Activated CD4-positive, alpha-beta T cell treated with anti-CD3 and anti-CD28 coated beads for 36 hours (primary cell): Measurements from ENCODE around the gene BCAP31. TPM values are rescaled to one million over a fixed set of nuclear protein-coding genes. Genes with fewer than 3 reads are reported as not detected.

Experiments
- ATAC-seq: fragments of 200-7000 bp; cut with Tn5 transposase; one replicate; pipeline ENCODE4 v1.10.0; 2021; ENCODE audit warnings: mild to moderate bottlenecking, moderate library complexity
- CTCF ChIA-PET: fragments of 350-600 bp; sonication (Branson Sonifier 250); formaldehyde crosslinking; loops from one replicate; lab custom pipeline; 2021; ENCODE audit warnings: antibody characterized with exemption; lab: Charles Lee
- POLR2A ChIA-PET: fragments of 350-600 bp; sonication (Branson Sonifier 250); formaldehyde crosslinking; loops from one replicate; lab custom pipeline; 2021; ENCODE audit warnings: antibody characterized with exemption, inconsistent platforms; lab: Charles Lee
- DNase-seq: peaks from one replicate; pipeline ENCODE4 v3.0.0-alpha.2; 2020
- H3K27ac Mint-ChIP-seq: one replicate; pipeline ENCODE4 v1.8.0; 2021; ENCODE audit warnings: mixed read lengths
- H3K27me3 Mint-ChIP-seq: one replicate; pipeline ENCODE4 v1.8.0; 2021; ENCODE audit warnings: mixed read lengths
- H3K36me3 Mint-ChIP-seq: one replicate; pipeline ENCODE4 v1.8.0; 2021; ENCODE audit warnings: low read depth, mixed read lengths
- H3K4me1 Mint-ChIP-seq: one replicate; pipeline ENCODE4 v1.8.0; 2021; ENCODE audit warnings: mixed read lengths
- H3K4me3 Mint-ChIP-seq: one replicate; pipeline ENCODE4 v1.8.0; 2021; ENCODE audit warnings: mild to moderate bottlenecking, moderate library complexity, mixed read lengths
- H3K9me3 Mint-ChIP-seq: one replicate; pipeline ENCODE4 v1.8.0; 2021; ENCODE audit warnings: low read depth, mixed read lengths
- intact Hi-C, 2 experiments: fragments of 100-400 bp; cut with DNase I in 1 of 2; cut with micrococcal nuclease in 1 of 2; formaldehyde crosslinking; loops; one replicate each; pipeline versions ENCODE4 v1.14.2 to v1.15.1; 2022 to 2024; cut with DNase I, micrococcal nuclease
- total RNA-seq, 2 experiments: library from RNA; stranded (reverse); gene quantifications; one replicate each; pipeline ENCODE4 v1.2.3, GENCODE V29; 2021

Gene BCAP31
- total RNA-seq, 2 experiments from 2014 or later = 78.0 to 106 TPM

DNA sequence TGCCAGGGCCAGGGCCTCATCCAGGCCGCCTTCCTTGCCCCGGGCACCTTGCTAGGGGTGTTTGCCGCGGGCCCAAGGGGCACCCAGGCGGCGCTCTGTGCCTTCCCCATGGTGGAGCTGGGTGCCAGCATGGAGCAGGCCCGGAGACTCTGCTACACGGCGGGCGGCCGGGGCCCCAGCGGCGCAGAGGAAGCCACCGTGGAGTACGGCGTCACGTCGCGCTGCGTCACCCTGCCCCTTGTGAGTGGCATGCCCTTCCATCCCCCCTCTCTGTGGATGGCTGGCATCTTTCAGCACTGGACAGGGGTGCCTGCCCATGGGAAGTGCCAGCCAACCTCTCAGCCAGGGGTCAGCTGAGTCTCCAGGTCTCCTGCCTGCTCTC, 43.5 kb upstream of the BCAP31 start:
- Mint-ChIP-seq H3K4me3 (no peak overlapping the region), H3K27ac (no peak overlapping the region), H3K27me3 (no peaks in the 10 kb centered on the region), H3K36me3 (no peaks in the 10 kb centered on the region), H3K9me3 (no peaks in the 10 kb centered on the region), H3K4me1 (peaks cover 9% of the 10 kb centered on the region)
- ATAC-seq = no peak
- ChIA-PET POLR2A (no interaction called here), CTCF (interaction anchor here (0.6 to 1.3 kb wide), 3 partner anchors 49 to 157 kb away, joined by 3 to 4 read pairs (median 3); no protein-coding TSS in a partner anchor)
- intact Hi-C loops = loop anchor here in 1 of 2 experiments (5.0 kb wide), 2 partner anchors 50 to 760 kb away; no protein-coding TSS in a partner anchor
- no peak for DNase-seq

DNA sequence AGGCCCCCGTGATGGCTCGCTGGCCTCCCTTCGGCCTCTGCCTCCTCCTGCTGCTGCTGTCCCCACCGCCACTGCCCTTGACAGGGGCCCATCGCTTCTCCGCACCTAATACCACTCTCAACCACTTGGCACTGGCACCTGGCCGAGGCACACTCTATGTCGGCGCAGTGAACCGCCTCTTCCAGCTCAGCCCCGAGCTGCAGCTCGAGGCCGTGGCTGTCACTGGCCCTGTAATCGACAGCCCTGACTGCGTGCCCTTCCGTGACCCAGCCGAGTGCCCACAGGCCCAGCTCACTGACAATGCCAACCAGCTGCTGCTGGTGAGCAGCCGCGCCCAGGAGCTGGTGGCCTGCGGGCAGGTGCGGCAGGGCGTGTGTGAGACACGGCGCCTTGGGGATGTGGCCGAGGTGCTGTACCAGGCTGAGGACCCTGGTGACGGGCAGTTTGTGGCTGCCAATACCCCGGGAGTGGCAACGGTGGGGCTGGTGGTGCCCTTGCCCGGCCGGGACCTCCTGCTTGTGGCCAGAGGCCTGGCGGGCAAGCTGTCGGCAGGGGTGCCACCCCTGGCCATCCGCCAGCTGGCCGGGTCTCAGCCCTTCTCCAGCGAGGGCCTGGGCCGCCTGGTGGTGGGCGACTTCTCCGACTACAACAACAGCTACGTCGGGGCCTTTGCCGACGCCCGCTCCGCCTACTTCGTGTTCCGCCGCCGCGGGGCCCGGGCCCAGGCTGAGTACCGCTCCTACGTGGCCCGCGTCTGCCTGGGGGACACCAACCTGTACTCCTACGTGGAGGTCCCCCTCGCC, 42.9 kb upstream of the BCAP31 start:
- Mint-ChIP-seq H3K27ac (no peak overlapping the region), H3K36me3 (no peaks in the 10 kb centered on the region), H3K4me1 (peaks cover 9% of the 10 kb centered on the region), H3K4me3 (no peak overlapping the region), H3K27me3 (no peaks in the 10 kb centered on the region), H3K9me3 (no peaks in the 10 kb centered on the region)
- ChIA-PET POLR2A (no interaction called here), CTCF (interaction anchor here (0.6 to 1.0 kb wide), 2 partner anchors 49 to 120 kb away, joined by 3 to 4 read pairs; no protein-coding TSS in a partner anchor)
- ATAC-seq (no peak), DNase-seq (no peak)
- intact Hi-C loops = loop anchor here in 1 of 2 experiments (5.0 kb wide), 2 partner anchors 50 to 760 kb away; no protein-coding TSS in a partner anchor

DNA sequence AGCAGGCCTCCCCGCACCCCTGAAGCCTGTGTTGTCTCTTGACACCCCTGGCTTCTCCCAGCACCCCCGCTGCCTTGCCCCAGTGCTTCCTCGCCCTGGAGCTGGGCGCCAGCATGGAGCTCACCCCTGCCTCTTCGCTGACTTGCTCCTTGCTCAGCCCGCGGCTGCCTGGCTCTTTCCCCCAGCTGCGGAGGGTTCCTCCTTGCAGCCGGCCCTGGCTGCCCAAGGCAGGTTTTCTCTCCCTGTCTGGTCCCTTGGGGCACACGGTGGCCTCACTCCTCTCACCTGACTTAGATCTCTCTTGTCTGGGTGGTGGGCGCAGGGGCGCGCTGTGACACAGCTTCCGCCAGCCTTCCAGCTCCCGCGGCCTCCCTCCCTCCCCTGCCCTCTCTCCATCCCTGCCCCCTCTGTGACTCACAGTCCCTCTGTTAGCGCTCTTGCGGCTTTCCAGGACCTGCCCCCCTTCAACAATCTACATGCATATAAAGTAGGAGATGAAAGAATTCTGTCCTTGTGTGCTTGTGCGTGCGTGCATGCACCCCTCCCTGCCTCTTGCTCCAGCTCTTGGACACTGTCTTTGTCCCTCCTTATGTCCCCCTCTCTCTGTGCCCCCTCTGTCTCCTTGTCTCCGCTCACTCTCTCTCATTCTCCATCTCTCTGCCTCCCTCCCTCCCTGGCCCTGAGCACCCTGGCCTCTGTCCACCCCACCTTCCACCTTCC, 42.1 kb upstream of the BCAP31 start:
- no peak overlapping the region for H3K4me3 Mint-ChIP-seq
- peak; percentile 71 for ATAC-seq
- CTCF ChIA-PET = no interaction called here
- peak; percentile 71 for DNase-seq
- H3K27me3 Mint-ChIP-seq = no peaks in the 10 kb centered on the region
- POLR2A ChIA-PET = no interaction called here
- no peak overlapping the region for H3K27ac Mint-ChIP-seq
- no peaks in the 10 kb centered on the region for H3K9me3 Mint-ChIP-seq
- peaks cover 9% of the 10 kb centered on the region for H3K4me1 Mint-ChIP-seq
- intact Hi-C loops = loop anchor here in 1 of 2 experiments (5.0 kb wide), 2 partner anchors 51 to 761 kb away; no protein-coding TSS in a partner anchor
- no peaks in the 10 kb centered on the region for H3K36me3 Mint-ChIP-seq

DNA sequence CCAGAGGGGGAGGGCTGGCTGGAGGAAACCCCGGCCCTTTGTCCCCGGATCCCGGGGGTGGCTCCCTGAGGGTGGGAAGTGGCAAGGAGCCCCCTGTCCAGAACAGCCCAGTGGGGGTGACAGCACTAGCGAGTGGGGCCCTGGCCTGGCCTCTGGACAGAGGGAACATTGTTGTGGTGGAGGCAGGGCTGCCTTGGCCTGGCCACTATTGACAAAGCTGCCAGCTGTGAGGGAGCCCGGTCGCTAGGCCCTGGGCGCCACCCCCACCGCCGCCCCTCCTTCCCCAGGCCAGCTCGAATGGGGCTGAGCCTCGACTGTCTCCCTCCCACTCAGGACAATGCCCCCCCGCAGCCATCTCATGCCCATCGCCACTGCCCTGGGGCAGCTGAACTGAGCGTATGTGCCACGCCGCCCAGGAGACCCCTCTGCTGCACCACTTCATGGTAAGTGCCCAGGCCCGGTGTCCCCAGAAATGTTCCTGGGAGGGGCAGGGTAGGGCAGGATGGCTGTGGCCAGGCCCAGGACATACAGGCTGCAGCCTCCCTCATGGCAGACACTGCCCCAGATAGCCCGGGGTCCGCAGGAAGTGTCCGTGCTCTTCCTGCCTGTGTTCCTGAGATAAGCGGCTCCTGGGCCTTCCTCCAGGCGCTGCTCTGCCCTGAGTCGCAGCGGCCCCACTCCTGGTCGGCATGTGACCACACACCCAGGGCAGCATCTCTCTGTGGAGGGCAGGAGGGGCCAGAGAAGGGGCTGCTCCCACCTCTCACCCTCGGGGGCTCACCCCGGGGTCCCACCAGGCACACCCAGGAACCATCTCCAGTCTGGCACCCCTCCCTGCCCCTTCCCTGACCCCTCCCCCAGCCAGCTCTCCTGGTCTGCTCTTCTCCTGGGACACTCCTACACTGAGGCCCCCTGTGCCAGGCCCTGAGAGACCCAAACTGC, 41.2 kb upstream of the BCAP31 start:
- no peaks in the 10 kb centered on the region for H3K27me3 Mint-ChIP-seq
- intact Hi-C loops = loop anchor here in 1 of 2 experiments (5.0 kb wide), 2 partner anchors 52 to 762 kb away; no protein-coding TSS in a partner anchor
- DNase-seq = no peak
- no peak for ATAC-seq
- H3K36me3 Mint-ChIP-seq = no peaks in the 10 kb centered on the region
- peaks cover 9% of the 10 kb centered on the region for H3K4me1 Mint-ChIP-seq
- ChIA-PET CTCF (no interaction called here), POLR2A (no interaction called here)
- H3K27ac Mint-ChIP-seq = no peak overlapping the region
- H3K9me3 Mint-ChIP-seq = no peaks in the 10 kb centered on the region
- no peak overlapping the region for H3K4me3 Mint-ChIP-seq

DNA sequence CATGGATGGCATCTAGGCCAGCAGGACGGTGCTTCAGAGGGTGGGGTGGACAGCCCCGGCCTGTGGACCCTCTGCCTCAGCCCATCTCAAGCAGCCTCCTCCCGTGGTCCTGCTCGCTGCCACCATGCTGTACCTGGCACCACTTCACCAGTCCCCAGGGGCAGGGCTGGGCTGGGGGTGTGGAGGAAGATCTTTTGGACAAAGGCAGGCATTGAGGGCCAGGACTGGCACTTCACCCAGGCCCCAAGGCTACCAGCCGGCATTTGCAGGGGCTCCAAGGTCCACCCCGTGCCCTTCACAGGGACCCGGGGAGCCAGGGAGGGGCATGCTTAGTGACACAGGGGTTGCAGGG, 40.6 kb upstream of the BCAP31 start:
- H3K4me1 Mint-ChIP-seq = peaks cover 9% of the 10 kb centered on the region
- no peaks in the 10 kb centered on the region for H3K36me3 Mint-ChIP-seq
- DNase-seq = no peak
- intact Hi-C loops = loop anchor here (1.0 to 5.0 kb wide), 9 partner anchors 30 to 763 kb away; partner anchors contain the start of genes AVPR2 (in 1 of the 2), IDH3G (in 1 of the 2) and SSR4 (in 1 of the 2)
- no peak for ATAC-seq
- H3K27ac Mint-ChIP-seq = no peak overlapping the region
- CTCF ChIA-PET = interaction anchor here (0.7 to 0.9 kb wide), 2 partner anchors 164 to 186 kb away, joined by 3 to 5 read pairs; no protein-coding TSS in a partner anchor
- H3K9me3 Mint-ChIP-seq = no peaks in the 10 kb centered on the region
- no peak overlapping the region for H3K4me3 Mint-ChIP-seq
- POLR2A ChIA-PET = no interaction called here
- H3K27me3 Mint-ChIP-seq = no peaks in the 10 kb centered on the region

DNA sequence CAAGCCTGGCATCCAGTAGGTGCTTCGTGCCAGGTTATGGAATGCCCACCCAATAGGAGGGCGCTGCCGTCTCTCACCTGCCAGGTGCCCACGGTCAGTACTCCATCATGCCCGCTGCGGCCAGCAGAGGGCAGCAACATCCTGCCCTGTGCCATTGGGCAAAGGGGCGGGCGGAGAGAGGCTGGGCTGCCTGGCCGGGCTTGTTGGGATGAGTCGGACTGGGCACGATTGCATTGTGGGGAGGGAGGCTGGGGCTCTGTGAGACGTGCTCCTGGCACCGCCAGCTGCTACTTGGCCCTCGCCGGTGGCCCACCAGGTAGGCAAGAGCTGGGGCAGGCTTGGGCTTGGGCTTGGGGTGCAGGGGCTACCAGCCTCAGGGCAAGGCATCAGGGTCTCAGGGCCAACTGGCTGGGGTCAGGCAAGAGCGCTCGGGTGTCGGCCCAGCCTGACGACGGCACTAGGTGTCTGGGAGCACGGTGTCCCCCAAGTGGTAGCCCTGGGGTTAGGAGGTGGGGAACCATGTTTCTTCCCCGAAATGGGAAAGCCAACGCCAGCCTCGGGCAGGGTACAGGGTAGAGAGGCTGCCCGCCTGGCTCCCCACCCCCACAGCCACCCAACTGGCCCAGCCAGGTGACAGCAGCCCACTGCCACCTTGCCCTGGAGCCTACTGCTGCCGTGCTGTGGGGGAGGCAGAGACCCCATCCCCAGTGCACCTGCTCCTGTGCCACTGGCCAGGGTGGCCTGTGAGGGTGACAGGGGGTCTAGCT, 40.0 kb upstream of the BCAP31 start, which contains the start of gene PLXNB3:
PLXNB3 (plus strand) TSS at position 261 of the 767 bp plus-strand sequence. CDS start 1,287 bp downstream, outside the sequence.
- Mint-ChIP-seq H3K36me3 (no peaks in the 10 kb centered on the region), H3K4me3 (no peak within 1 kb of the TSS), H3K27me3 (no peaks in the 10 kb centered on the region), H3K9me3 (no peaks in the 10 kb centered on the region), H3K27ac (no peak within 1 kb of the TSS), H3K4me1 (peaks cover 9% of the 10 kb centered on the region)
- intact Hi-C loops = loop anchor here (1.0 to 5.0 kb wide), 7 partner anchors 30 to 189 kb away; partner anchors contain the start of genes AVPR2 (in 1 of the 2), IDH3G (in 1 of the 2) and SSR4 (in 1 of the 2)
- ChIA-PET CTCF (interaction anchor here (0.7 to 1.4 kb wide), 4 partner anchors 165 to 186 kb away, joined by 3 to 8 read pairs (median 4); no protein-coding TSS in a partner anchor), POLR2A (no interaction called here)
- DNase-seq (peak; percentile 86), ATAC-seq (peak; percentile 87)

DNA sequence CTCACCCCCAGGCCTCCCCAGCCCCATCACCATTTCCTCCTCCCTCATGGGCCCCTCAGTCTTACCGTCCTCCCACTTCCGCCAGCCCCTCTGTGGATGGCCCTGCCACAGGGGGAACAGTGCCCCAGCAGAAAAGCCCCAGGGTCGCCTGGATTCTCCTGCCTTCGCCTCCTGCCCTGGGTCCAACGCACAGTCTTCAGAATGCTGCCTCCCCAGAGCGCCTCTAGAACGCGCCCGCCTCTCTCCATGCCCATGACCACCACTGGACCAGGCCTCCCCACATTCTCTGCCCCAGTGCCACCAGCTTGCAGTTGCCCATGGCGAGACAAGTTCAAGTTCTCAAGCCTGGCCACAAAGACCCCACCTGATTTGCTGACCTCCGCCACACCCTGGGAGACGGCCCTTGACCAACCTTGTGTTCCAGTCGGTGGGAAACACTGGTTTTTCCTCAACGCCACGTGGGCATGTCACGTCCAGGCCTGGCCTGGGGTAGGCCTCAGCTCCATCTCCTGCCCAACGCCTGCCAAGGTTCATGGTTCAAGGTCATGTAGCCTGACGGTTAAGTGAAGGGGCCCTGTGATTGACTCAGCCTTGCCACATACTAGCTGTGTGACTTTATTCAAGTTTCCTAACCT, 39.2 kb upstream of the BCAP31 start:
- Mint-ChIP-seq H3K36me3 (no peaks in the 10 kb centered on the region), H3K4me3 (no peak overlapping the region), H3K27me3 (no peaks in the 10 kb centered on the region), H3K27ac (no peak overlapping the region), H3K4me1 (peaks cover 9% of the 10 kb centered on the region), H3K9me3 (no peaks in the 10 kb centered on the region)
- DNase-seq (no peak), ATAC-seq (no peak)
- ChIA-PET CTCF (interaction anchor here (0.7 to 1.4 kb wide), 5 partner anchors 11 to 186 kb away, joined by 3 to 8 read pairs (median 3); no protein-coding TSS in a partner anchor), POLR2A (no interaction called here)
- intact Hi-C loops = loop anchor here (5.0 kb wide), 3 partner anchors 119 to 184 kb away; partner anchors contain the start of gene AVPR2 (in 1 of the 2)

DNA sequence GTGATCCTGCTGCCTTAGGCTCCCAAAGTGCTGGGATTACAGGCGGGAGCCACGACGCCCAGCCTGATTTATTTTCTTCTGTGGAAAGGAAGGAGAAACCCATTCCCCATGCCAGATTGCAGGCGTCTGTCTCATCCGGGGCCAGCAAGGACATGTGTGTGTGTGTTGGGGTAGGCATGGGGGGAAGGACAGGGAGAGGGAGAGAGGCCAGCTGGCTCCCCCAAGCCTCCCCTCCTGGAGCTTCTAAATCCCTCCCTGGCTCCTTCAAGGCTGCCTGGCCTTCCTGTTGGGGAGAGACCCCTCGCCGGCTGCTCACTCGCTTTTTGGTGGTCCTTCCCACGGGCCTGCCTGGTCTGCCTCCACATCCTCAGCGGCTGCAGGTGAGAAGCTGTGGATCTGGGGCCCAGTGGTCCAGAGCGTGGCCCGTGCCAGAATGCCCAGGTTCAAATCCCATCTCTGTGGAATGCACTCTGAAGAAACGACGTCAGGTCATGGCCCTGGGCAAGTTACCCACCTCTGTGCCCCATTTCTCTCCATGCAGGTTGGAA, 38.5 kb upstream of the BCAP31 start:
- Mint-ChIP-seq H3K4me3 (no peak overlapping the region), H3K4me1 (peaks cover 9% of the 10 kb centered on the region), H3K9me3 (no peaks in the 10 kb centered on the region), H3K27me3 (no peaks in the 10 kb centered on the region), H3K27ac (no peak overlapping the region), H3K36me3 (no peaks in the 10 kb centered on the region)
- ChIA-PET POLR2A (no interaction called here), CTCF (interaction anchor here (1.4 kb wide), 2 partner anchors 11 to 187 kb away, joined by 3 to 8 read pairs; no protein-coding TSS in a partner anchor)
- intact Hi-C loops = loop anchor here (5.0 kb wide), 3 partner anchors 120 to 185 kb away; partner anchors contain the start of gene AVPR2 (in 1 of the 2)
- ATAC-seq (no peak), DNase-seq (no peak)

DNA sequence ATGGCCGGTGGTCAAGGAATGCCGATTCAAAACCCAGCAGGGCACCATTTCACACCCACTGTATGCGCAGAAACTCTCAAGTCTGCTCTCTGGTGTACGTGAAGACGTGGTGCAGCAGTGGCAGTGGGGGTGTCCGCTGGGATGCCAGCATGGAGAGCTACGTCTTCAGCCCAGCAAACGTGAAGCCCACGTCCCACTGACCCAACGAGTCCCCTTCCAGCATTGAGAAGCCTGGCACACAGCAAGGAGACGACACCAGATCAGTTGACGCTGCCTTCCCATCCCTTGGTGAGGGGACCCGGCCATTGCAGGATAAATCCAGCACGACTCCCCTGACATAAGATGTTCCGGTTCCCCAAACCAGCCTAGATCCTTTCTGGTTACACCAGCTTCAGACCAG, 37.7 kb upstream of the BCAP31 start:
- DNase-seq = no peak
- H3K27me3 Mint-ChIP-seq = no peaks in the 10 kb centered on the region

More for the DNA sequence above, 37.7 kb upstream of the BCAP31 start:
- intact Hi-C loops = loop anchor here (5.0 kb wide), 3 partner anchors 120 to 185 kb away; partner anchors contain the start of gene AVPR2 (in 1 of the 2)
- ChIA-PET POLR2A (no interaction called here), CTCF (interaction anchor here (1.4 kb wide), 1 partner anchor 10 kb away, joined by 3 read pairs; no protein-coding TSS in a partner anchor)
- H3K4me3 Mint-ChIP-seq = no peak overlapping the region
- peaks cover 9% of the 10 kb centered on the region for H3K4me1 Mint-ChIP-seq
- no peaks in the 10 kb centered on the region for H3K36me3 Mint-ChIP-seq
- H3K27ac Mint-ChIP-seq = no peak overlapping the region
- no peaks in the 10 kb centered on the region for H3K9me3 Mint-ChIP-seq
- no peak for ATAC-seq
